Vagina (tissue), 2 donors: Measurements from ENCODE around the gene TNIK. TPM values are rescaled to one million over a fixed set of nuclear protein-coding genes. Genes with fewer than 3 reads are reported as not detected.

Experiments used
- DNase-seq, 2 donors: peaks; one replicate each; pipeline ENCODE4 v3.0.0-alpha.2; 2017; ENCODE audit errors: extremely low spot score in 2 of 2
- H3K27ac ChIP-seq: fragments of 200-600 bp; sonication (generic); one replicate; pipeline ENCODE4 v1.5.1; 2019
- H3K27me3 ChIP-seq: fragments of 200-600 bp; sonication (generic); one replicate; pipeline ENCODE4 v1.5.1; 2019
- H3K36me3 ChIP-seq, 2 donors: fragments of 200-600 bp; sonication (generic); one replicate each; pipeline ENCODE4 v1.5.1; 2017 to 2019
- H3K4me1 ChIP-seq: fragments of 200-600 bp; sonication (generic); one replicate; pipeline ENCODE4 v1.5.1; 2019
- H3K4me3 ChIP-seq, 2 donors: fragments of 200-600 bp; sonication (generic); 1 replicate in 1 of 2; 2 replicates in 1 of 2; pipeline ENCODE4 v1.5.1; 2016 to 2019
- H3K9me3 ChIP-seq: fragments of 200-600 bp; sonication (generic); one replicate; pipeline ENCODE4 v1.5.1; 2019
- CTCF ChIP-seq, 3 experiments: fragments of 450-650 bp in 2 of 3; fragments of 200-600 bp in 1 of 3; sonication (generic) in 1 of 3; IDR thresholded peaks; one replicate each; pipeline ENCODE4 v1.5.1; 2017 to 2019; ENCODE audit warnings: antibody characterized with exemption in 3 of 3, mild to moderate bottlenecking in 2 of 3, moderate library complexity in 2 of 3
- POLR2A ChIP-seq, 2 donors: fragments of 450-650 bp; IDR thresholded peaks; one replicate each; pipeline ENCODE4 v1.6.1; 2017; ENCODE audit warnings: antibody characterized with exemption in 2 of 2, mild to moderate bottlenecking in 2 of 2, moderate library complexity in 2 of 2
- POLR2AphosphoS5 ChIP-seq, 2 donors: sonication (generic); formaldehyde crosslinking; IDR thresholded peaks; one replicate each; pipeline ENCODE4 v1.9.0; 2017; ENCODE audit warnings: antibody characterized with exemption in 2 of 2, mild to moderate bottlenecking in 2 of 2, low read depth in 1 of 2; ENCODE audit not compliant: insufficient read depth in 1 of 2
- intact Hi-C: fragments of 100-400 bp; cut with DNase I; formaldehyde crosslinking; loops from one replicate; pipeline ENCODE4 v1.15.1; 2023
- microRNA counts, 2 donors: library from miRNA; unstranded; fragments of <30 nt; microRNA quantifications; one replicate each; lab custom pipeline; 2016 to 2017
- microRNA-seq: library from miRNA; unstranded; fragments of <30 nt; microRNA quantifications from one replicate; pipeline ENCODE4, GENCODE V29; 2017; ENCODE audit warnings: borderline number of aligned reads, borderline replicate concordance
- small RNA-seq: library from RNA; depleted of rRNA; stranded (forward); fragments of <200 nt; gene quantifications from one replicate; pipeline ENCODE3, GENCODE V24; 2016
- total RNA-seq: library from RNA; depleted of rRNA; stranded (reverse); fragments of >200 nt; gene quantifications from one replicate; pipeline ENCODE4 v1.2.3, GENCODE V29; 2016

TNIK gene
- total RNA-seq, 1 donor from 2014 or later, result 5.9 TPM

DNA sequence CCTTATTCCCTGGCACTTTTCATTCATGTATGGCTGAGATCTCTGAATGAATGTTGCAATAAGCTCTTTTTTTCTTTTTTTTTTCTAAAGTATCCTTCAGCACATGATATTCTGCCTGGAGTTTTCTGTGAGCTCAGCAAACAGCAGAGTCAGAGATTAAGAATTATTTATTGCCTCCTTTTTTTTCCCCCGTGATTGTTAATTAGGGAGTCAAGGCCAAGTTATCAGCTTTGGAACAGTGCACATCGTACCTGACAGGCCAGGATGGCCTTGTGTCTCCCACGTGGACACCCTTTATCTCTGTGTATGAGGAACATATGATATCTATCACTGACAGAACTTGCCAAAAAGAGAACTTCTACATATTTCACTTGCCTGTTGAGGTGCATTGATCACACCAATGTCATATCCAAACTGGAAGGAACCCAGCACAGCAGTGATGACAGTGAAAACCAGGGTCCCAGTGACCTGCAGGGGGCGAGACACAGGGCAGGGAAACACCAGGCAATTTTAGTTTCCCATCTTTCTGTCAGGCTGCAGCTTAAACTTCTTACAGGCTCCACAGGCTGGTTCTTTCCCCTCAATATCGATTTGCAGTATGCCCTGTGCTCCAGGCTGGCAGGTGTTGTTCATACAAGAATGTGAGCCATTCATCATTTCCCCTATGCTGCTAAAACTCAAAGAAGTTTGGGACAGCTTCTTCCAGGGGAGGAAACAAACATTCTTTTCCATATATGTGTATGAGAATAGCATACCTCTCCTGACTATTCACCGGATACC is 441.9 kb downstream of the TNIK start:
- no peak for DNase-seq
- no peak overlapping the region for H3K4me3 ChIP-seq
- intact Hi-C loops, result no loop called here
- H3K9me3 ChIP-seq, result no peaks in the 10 kb centered on the region
- H3K27me3 ChIP-seq, result no peaks in the 10 kb centered on the region
- no peaks in the 10 kb centered on the region for H3K36me3 ChIP-seq
- H3K27ac ChIP-seq, result no peak overlapping the region
- TF ChIP-seq POLR2AphosphoS5 (IDR thresholded peaks at IDR 0.05; ENCODE audit: insufficient read depth in 1 of 2, low read depth in 1 of 2), result no peak
- no peak for TF ChIP-seq POLR2A (IDR thresholded peaks at IDR 0.05)
- TF ChIP-seq CTCF (IDR thresholded peaks at IDR 0.05), result no peak
- H3K4me1 ChIP-seq, result no peaks in the 10 kb centered on the region

GRCh38 chr3:171013822-171014748 is 446.1 kb downstream of the TNIK start:
- TF ChIP-seq POLR2AphosphoS5 (IDR thresholded peaks at IDR 0.05; ENCODE audit: insufficient read depth in 1 of 2, low read depth in 1 of 2), result no peak
- TF ChIP-seq CTCF (IDR thresholded peaks at IDR 0.05), result no peak
- no peak for TF ChIP-seq POLR2A (IDR thresholded peaks at IDR 0.05)
- no peaks in the 10 kb centered on the region for H3K4me1 ChIP-seq
- H3K27ac ChIP-seq, result no peak overlapping the region
- H3K36me3 ChIP-seq, result no peaks in the 10 kb centered on the region
- no peaks in the 10 kb centered on the region for H3K9me3 ChIP-seq
- H3K4me3 ChIP-seq, result no peak overlapping the region
- DNase-seq, result no peak
- H3K27me3 ChIP-seq, result no peaks in the 10 kb centered on the region
- intact Hi-C loops, result no loop called here

GRCh38 chr3:171011873-171012336 is 448.3 kb downstream of the TNIK start:
- intact Hi-C loops, result no loop called here
- TF ChIP-seq POLR2A (IDR thresholded peaks at IDR 0.05) (no peak), POLR2AphosphoS5 (IDR thresholded peaks at IDR 0.05; ENCODE audit: insufficient read depth in 1 of 2, low read depth in 1 of 2) (no peak), CTCF (IDR thresholded peaks at IDR 0.05) (no peak)

More at GRCh38 chr3:171011873-171012336, 448.3 kb downstream of the TNIK start:
- no peaks in the 10 kb centered on the region for H3K27me3 ChIP-seq
- H3K36me3 ChIP-seq, result no peaks in the 10 kb centered on the region
- no peaks in the 10 kb centered on the region for H3K9me3 ChIP-seq
- H3K27ac ChIP-seq, result no peak overlapping the region
- H3K4me3 ChIP-seq, result no peak overlapping the region
- DNase-seq, result no peak
- H3K4me1 ChIP-seq, result no peaks in the 10 kb centered on the region

MicroRNA genes within 50 kb of the gene (microRNA counts, 767-probe panel; counts per million panel counts)
- microRNA hsa-miR-569 (lab: Ali Mortazavi, UCI), result 238 to 261 counts per million in 2 donors

Small RNA genes within 50 kb of the gene (microRNA-seq; reads per million reads assigned to microRNA genes)
- not detected for gene MIR569

Small RNA genes within 50 kb of the gene (small RNA-seq; reads per million reads assigned to genes)
- not detected for gene MIR569
- gene RF00019, result not detected
- not detected for gene RNU6-348P
